Right kidney (tissue), 1 donor: ENCODE measurements around the gene NRP1.
"Not testable (repeated sequence)": the region's sequence is repeated elsewhere in the genome, so short reads cannot be mapped to it uniquely, and the experiment has no call there.

Experiments used
- DNase-seq: peaks from one replicate; pipeline ENCODE4 v3.0.0-alpha.2; 2016

Gene NRP1

GRCh38 chr10:33150146-33150545, 184.3 kb downstream of the NRP1 start:
- no peak for DNase-seq

DNA sequence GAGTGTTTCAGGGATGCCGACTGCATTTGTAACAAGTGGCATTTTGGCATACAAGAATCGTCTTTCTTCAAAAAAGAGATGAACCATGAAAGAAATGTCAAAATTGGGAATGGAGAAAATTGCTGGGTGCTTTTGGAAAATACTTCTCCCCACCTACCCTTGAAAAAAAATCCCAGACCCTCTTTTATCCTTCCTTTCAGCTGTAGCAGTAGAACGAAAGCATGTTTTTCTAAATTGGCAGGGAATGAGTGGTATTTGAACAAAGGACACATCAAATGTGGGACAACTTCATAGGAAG, 187.5 kb downstream of the NRP1 start:
- no peak for DNase-seq

DNA sequence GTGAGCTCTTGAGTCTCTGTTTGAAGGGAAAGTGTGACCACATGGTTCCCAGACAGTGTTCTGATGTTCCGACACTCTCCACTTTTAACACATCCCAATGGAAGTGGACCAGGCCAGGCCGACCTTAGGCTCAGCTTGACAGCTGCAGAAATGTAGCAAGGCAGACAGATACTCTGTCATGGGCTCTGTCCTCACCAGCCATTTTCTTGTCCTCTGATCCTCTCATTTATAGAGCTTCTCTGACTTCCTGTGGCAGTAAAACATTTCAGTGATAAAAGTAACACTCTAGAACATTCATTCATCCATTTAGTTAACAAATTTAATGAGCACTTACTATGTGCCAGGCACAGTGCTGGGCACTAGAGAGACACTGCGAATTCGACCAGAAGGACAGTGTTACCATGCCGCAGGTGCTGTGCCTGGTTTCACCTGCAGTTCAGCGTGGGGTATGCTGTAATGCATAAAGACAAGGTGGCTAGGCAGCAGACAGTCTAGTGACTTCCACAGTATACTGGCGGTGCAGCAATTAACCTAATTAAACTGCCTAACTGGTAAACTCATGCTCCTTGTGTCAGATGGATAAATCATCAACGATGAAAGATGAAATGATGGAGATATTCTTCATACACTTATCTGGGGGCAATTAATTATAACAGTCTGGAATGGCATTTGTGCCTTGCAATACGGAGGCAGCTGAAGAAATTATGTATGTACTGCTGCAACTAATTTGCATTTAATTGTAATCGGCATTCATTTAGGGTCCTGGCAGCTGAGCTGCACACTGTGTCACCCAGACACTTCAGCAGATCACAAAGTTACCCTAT, 188.1 kb downstream of the NRP1 start:
- DNase-seq = no peak

GRCh38 chr10:33145451-33146188, 188.8 kb downstream of the NRP1 start:
- DNase-seq = no peak

DNA sequence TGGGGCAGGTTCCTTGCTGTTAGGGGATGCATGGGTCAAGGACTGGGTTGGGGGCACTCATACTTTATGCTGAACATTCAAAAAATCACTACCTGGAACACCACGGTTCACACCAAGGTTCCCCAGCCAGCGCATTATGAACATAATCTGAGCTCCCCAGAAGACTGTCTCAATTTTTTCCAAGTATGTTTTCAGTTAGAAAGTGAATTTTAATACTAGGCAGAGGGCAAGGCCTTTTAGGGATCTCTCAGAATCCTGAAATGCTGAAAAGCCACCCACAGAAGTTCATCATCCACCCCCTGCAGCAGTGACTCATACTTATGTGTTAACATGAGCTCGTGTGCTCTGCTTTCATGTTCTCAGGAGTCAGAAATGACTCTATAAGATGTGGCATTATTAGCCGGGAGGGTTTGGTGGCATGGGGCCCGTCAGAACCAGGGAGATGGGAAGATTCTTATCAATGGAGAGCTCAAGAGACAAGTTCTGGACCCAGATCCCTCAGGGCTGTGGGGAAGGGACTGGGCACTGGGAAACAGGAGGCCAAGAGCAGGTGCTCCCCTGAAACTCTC, 191.2 kb downstream of the NRP1 start:
- no peak for DNase-seq

DNA sequence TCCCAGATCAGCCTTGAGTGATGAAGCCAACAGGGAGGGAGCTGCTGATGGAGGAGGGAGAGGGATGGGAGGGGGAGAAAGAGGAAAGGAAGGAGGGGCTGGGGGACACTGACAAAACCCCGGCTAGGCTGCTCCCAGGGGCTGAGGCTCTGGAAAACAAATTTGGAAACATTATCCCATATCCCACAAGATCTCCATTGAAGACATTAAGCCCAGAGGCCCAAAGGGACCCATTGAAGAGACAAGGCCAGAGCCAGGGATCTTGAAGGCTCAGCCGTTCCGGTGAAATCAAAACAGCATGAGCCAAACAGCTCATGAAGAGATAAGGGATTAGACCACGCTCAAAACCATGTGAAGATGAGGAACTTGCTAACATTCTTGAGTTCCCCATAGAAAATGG, 192.2 kb downstream of the NRP1 start:
- DNase-seq = no peak

GRCh38 chr10:33141251-33141650, 193.2 kb downstream of the NRP1 start:
- DNase-seq = no peak

DNA sequence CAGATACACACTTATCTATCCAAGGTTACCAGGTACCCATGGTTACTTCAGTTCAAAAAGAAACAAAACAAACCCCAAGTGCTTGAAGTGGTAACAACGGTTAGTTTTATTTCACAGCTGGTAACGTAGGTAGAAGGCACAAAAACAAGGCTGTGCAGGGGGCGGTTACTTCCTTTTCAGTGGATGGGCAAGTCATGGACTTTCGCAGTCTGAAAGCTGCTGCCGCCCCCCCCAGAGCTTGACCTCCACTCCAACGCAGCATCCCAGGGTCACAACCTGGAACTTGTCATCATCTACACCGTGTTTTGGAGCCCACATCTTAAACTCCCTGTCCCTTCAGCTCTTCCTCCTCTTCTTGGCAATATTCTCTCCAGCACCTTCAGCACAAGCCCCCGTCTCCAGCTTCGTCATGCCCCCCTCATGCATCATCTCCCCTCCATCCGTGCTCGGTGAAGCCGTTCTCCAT, 195.3 kb downstream of the NRP1 start:
- DNase-seq = no peak

DNA sequence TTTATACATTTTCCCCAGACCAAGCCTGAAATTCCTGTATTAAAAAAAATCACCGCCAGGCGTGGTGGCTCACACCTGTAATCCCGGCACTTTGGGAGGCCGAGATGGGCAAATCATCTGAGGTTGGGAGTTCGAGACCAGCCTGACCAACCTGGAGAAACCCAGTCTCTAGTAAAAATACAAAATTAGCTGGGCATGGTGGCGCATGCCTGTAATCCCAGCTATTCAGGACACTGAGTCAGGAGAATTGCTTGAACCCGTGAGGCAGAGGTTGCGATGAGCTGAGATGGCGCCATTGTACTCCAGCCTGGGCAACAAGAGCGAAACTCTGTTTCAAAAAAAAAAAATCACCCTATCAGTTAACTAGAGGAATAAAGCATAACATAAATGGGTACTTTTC, 195.8 kb downstream of the NRP1 start:
- not testable (repeated sequence) for DNase-seq

GRCh38 chr10:33137356-33138005, 197.0 kb downstream of the NRP1 start:
- DNase-seq = no peak

- no peak for DNase-seq
Observed at GRCh38 chr10:33136781-33137180, 197.7 kb downstream of the NRP1 start.

GRCh38 chr10:33136271-33136670, 198.2 kb downstream of the NRP1 start:
- DNase-seq = no peak

GRCh38 chr10:33134011-33134751, 200.3 kb downstream of the NRP1 start:
- DNase-seq = no peak

- no peak for DNase-seq
Observed at GRCh38 chr10:33133557-33133956, 200.9 kb downstream of the NRP1 start.

DNA sequence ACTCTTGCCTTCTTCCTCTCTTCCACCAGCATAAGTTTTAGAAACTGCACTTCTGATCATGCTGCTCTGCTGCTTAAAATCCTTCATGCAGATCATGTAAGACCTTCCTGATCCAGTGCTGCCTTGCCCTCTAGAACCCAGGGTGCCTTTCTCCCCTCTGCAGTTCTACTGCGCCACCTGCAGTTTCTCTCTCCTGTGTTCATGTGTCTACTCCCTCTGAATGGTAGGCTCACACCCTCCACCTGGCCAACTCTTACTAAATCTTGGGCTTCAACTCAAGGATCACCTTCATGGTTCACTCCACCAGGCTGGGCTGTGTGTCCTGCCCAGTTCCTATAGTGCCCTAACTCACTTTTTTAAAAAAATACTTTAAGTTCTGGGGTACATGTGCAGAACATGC, 201.8 kb downstream of the NRP1 start:
- no peak for DNase-seq

DNA sequence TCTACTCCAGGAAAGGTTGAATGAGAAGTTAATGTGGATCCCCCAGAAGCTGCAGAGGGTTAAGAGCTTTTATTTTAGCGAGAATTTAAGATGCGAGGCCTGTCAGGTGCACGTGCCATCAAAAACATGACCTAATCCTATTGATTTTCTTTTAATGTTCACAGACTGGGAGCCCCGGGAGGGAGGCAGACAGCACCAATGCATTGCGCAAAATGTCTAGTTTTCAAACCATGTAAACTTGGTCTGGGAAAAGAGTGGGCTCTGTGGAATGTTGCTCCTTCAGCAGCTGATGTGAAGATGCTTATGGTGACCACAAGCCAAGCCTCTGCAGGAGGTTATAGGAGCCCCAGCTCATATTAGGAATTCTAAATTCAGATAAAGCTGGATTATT, 204.5 kb downstream of the NRP1 start:
- no peak for DNase-seq

DNA sequence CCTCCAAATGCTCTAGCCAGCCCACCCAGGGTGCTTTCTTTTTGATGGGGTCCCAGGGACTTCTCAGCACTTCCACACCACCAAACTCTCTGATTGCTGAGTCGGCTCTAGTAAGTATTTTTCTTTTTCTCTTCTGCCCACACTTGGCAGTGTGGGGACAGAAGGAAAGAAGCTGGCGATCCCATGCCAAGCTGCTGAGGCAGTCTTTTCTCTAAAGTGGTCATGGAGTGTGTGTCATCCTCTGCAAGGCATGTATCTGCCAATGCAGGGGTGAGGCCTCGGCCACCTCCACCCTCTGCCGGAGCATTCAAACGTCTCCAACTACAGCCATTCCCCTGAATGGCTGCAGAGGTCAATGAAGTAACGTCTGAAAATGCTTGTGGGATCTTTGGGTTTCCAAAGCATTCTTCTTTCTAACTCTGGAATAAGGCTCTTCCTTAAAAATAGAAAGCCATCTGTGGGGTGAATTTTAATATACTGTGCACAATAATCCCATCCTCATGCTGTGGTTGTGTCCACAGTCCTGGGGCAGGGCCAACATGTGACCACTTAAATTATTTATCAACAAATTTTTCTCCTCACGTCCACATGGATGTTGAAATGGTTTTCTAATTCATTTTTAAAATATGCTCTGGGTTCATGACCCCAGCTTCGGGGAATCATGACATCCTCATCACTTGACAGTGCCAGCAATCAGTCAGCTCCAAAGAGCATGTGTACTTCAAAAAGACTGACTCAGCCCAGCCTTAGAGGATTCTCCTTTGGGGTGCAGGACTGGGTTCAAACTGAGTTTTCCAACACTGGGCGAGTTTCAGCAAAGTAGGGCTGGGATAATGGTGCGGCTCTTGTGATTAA, 205.1 kb downstream of the NRP1 start:
- DNase-seq = no peak

GRCh38 chr10:33127622-33128021, 206.8 kb downstream of the NRP1 start:
- no peak for DNase-seq
